Astrocyte of the cerebellum (primary cell): ENCODE data around the gene REC114.

Experiments used
- DNase-seq: peaks from one replicate; pipeline ENCODE4 v3.0.0-alpha.2; 2011; ENCODE audit warnings: low read depth
- H3K4me3 ChIP-seq: 2 replicates; pipeline ENCODE4 v1.5.1; 2011; ENCODE audit warnings: mild to moderate bottlenecking, low read depth, low read length, moderate library complexity
- in situ Hi-C: cut with HindIII; loops from 2 replicates; pipeline ENCODE4 v1.10.0; 2017; ENCODE audit warnings: low sequenced_read_pairs
- TF ChIP-seq, protein P1 (sequence below): IDR thresholded peaks from 2 replicates; pipeline ENCODE4 v1.5.1; 2012; ENCODE audit warnings: low read length, low read depth, moderate library complexity, mild to moderate bottlenecking; ENCODE audit errors: missing control alignments

The REC114 gene

DNA sequence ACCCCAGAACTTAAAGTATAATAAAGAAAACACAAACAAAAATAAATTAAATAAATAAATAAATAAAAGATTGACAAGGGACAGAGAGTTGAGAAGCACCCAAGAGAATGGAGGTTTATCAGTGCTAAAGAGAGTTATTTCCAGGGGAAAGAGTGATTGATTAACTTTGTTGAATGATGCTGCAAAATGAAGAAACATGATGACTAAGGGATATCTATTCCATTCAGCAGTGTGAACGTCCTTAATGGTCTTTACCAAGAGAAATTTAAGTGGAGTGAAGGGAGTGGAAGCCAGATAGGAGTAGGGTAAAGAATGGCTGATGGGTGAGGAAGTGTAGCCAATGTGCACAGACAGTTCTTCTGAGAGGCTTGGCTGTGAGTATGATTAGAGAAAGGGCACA lies 11.1 kb downstream of the REC114 start:
- H3K4me3 ChIP-seq = no peak overlapping the region
- no peak for DNase-seq
- TF ChIP-seq, protein P1, sequence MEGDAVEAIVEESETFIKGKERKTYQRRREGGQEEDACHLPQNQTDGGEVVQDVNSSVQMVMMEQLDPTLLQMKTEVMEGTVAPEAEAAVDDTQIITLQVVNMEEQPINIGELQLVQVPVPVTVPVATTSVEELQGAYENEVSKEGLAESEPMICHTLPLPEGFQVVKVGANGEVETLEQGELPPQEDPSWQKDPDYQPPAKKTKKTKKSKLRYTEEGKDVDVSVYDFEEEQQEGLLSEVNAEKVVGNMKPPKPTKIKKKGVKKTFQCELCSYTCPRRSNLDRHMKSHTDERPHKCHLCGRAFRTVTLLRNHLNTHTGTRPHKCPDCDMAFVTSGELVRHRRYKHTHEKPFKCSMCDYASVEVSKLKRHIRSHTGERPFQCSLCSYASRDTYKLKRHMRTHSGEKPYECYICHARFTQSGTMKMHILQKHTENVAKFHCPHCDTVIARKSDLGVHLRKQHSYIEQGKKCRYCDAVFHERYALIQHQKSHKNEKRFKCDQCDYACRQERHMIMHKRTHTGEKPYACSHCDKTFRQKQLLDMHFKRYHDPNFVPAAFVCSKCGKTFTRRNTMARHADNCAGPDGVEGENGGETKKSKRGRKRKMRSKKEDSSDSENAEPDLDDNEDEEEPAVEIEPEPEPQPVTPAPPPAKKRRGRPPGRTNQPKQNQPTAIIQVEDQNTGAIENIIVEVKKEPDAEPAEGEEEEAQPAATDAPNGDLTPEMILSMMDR = no peak
- in situ Hi-C loops = no loop called here

DNA sequence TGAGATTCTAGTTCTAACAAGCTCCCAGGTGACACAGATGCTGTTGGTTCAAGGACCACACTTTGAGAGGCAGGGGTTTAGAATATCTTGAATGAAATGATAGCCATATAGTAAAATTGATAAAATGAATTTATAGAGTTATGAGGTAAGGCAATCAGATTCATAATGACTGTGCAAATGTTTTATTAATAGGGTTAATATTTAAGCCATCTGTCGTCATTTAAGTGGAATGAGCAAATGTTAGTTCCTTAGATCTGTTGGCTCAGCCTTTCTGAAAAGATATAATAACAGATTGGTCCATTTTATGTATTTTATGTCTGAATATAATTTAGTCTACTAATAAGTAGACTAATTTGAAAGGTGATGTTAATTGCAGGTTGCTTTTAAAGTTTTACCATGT lies 12.9 kb downstream of the REC114 start:
- TF ChIP-seq, protein P1 = no peak
- DNase-seq = no peak
- in situ Hi-C loops = no loop called here
- H3K4me3 ChIP-seq = no peak overlapping the region

DNA sequence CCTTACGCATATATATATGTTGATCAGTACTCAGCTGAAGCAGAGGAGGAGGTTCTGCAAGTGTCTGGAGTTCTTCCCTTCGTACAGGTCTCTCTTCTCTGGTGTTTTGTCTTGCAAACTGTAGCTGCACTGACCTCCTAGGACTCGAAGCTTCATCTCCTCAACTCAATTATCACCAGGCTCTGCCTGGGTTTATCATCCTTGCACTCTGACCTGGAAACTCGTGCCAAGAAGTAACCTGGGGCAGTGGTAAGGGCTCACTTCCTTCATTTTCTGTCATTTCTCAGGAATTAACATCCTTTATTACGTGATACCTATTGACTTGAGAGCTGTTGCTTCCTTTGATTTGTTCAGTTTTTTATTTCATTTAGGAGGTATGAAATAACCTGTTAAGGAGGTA lies 14.4 kb downstream of the REC114 start:
- H3K4me3 ChIP-seq = no peak overlapping the region
- DNase-seq = no peak
- in situ Hi-C loops = no loop called here
- TF ChIP-seq, protein P1 = no peak

DNA sequence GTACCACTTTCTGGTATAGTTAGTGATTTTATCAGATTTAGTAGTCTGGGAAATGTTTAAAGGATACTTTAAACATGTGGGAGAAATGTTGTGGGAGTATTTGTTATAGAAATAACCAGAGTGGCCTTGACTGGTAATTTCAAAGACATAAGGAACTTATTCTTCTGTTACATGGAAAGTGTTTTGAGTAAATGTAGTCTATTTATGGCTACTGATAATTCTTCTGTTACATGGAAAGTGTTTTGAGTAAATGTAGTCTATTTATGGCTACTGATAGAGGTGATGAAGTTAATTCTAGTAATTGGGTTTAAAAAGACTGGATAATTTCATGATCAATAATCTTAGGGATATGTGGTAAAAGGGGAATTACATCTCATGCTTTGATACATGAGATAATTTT lies 17.7 kb downstream of the REC114 start:
- DNase-seq = no peak
- in situ Hi-C loops = no loop called here
- TF ChIP-seq, protein P1 = no peak
- no peak overlapping the region for H3K4me3 ChIP-seq

DNA sequence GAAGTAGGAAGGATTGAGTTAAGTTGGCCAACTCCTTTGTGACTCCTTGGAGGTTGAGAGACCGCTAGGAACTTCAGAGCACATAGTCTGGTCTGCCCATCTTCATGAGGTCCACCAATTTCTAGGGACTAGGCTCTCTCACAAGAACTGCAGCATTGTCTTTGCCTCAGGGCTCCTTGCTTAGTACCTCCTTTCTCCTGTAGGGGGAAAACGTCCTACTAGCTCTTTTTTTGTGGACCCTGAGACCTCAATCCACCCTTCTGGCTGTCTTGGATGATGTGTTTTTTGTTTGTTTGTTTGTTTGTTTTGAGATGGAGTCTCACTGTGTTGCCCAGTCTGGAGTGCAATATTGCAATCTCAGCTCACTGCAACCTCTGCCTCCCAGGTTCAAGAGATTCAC lies 21.6 kb downstream of the REC114 start:
- in situ Hi-C loops = no loop called here
- TF ChIP-seq, protein P1 = peak; percentile 29
- DNase-seq = no peak
- H3K4me3 ChIP-seq = no peak overlapping the region

DNA sequence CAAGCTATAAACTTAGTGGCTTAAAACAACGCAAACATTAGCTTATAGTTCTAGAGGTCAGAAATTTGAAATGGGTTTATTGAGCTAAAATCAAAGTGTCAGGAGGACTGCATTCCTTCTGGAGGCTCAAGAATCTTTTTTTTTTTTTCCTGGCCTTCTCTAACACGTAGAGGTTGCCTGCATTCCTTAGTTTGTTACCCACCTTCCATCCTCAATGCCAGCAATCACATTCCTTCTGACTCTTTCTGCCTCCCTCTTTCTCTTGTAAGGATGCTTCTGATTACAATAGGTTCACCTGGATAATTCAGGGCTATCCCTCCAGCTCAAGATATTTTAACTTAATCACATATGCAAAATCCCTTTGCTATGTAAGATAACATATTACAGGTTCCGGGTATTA lies 24.8 kb downstream of the REC114 start:
- DNase-seq = no peak
- in situ Hi-C loops = no loop called here
- H3K4me3 ChIP-seq = no peak overlapping the region
- TF ChIP-seq, protein P1 = no peak

DNA sequence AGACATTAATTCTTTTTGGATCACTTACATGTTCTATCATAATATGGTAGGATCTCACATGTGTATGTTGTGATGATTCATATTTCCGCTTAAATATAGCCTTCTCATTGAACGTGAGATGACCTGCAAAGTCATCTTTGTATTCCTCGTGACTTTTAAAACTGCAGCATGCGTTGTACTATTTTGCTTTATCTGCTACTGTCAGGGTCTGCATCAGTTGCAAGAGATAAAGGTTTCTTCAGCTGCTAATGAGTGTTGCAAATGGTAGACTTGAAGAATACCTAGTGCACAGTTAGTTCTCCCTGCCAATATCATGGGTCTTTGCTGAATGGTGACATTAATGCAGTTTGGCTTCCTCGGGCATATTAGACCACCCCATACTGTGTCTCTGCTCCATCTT lies 31.8 kb downstream of the REC114 start:
- no peak overlapping the region for H3K4me3 ChIP-seq
- in situ Hi-C loops = no loop called here
- TF ChIP-seq, protein P1 = no peak
- DNase-seq = no peak
